Hepatocyte (in vitro differentiated cells): ENCODE measurements around the gene FSIP1.

Experiments
- EZH2 ChIP-seq: fragments of 200-600 bp; sonication (generic); IDR thresholded peaks from 2 replicates; pipeline ENCODE4 v1.6.1; 2016; ENCODE audit warnings: antibody characterized with exemption, mild to moderate bottlenecking, borderline replicate concordance
- EZH2phosphoT487 ChIP-seq: fragments of 200-600 bp; sonication (generic); IDR thresholded peaks from one replicate; pipeline ENCODE4 v1.6.1; 2018; ENCODE audit warnings: antibody characterized with exemption, mild to moderate bottlenecking, low read depth, moderate library complexity; ENCODE audit not compliant: unreplicated experiment, severe bottlenecking
- TF ChIP-seq, protein P1 (sequence below): fragments of 200-600 bp; sonication (generic); IDR thresholded peaks from 2 replicates; pipeline ENCODE4 v1.5.1; 2016; ENCODE audit warnings: antibody characterized with exemption, mild to moderate bottlenecking; ENCODE audit not compliant: poor library complexity

GRCh38 chr15:39657668-39658067 is 125.0 kb downstream of the FSIP1 start:
- TF ChIP-seq, protein P1, sequence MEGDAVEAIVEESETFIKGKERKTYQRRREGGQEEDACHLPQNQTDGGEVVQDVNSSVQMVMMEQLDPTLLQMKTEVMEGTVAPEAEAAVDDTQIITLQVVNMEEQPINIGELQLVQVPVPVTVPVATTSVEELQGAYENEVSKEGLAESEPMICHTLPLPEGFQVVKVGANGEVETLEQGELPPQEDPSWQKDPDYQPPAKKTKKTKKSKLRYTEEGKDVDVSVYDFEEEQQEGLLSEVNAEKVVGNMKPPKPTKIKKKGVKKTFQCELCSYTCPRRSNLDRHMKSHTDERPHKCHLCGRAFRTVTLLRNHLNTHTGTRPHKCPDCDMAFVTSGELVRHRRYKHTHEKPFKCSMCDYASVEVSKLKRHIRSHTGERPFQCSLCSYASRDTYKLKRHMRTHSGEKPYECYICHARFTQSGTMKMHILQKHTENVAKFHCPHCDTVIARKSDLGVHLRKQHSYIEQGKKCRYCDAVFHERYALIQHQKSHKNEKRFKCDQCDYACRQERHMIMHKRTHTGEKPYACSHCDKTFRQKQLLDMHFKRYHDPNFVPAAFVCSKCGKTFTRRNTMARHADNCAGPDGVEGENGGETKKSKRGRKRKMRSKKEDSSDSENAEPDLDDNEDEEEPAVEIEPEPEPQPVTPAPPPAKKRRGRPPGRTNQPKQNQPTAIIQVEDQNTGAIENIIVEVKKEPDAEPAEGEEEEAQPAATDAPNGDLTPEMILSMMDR: no peak
- TF ChIP-seq EZH2 (no peak), EZH2phosphoT487 (no peak)
